HG03460 (cell line): ENCODE data around the gene GREB1.

Experiments
- ATAC-seq: cut with Tn5 transposase; IDR thresholded peaks from one replicate; pipeline ENCODE4 v1.9.1; 2021; ENCODE audit not compliant: unreplicated experiment

GREB1 gene

GRCh38 chr2:11596801-11597200 is 63.0 kb downstream of the GREB1 start:
- no peak for ATAC-seq

- ATAC-seq = no peak
Measured at GRCh38 chr2:11597538-11598225, 63.8 kb downstream of the GREB1 start.

GRCh38 chr2:11598228-11598731 is 64.4 kb downstream of the GREB1 start:
- ATAC-seq = no peak

- no peak for ATAC-seq
Measured at GRCh38 chr2:11602563-11603204, 68.8 kb downstream of the GREB1 start.

- no peak for ATAC-seq
Measured at GRCh38 chr2:11610624-11611242, 76.9 kb downstream of the GREB1 start.

GRCh38 chr2:11611251-11611650 is 77.4 kb downstream of the GREB1 start:
- ATAC-seq = no peak

- ATAC-seq = no peak
Measured at GRCh38 chr2:11612553-11613215, 78.8 kb downstream of the GREB1 start.

GRCh38 chr2:11613297-11613696 is 79.5 kb downstream of the GREB1 start:
- ATAC-seq = no peak

- no peak for ATAC-seq
Measured at GRCh38 chr2:11615209-11615608, 81.4 kb downstream of the GREB1 start.

GRCh38 chr2:11616097-11616687 is 82.3 kb downstream of the GREB1 start:
- ATAC-seq = no peak

GRCh38 chr2:11616851-11617415 is 83.1 kb downstream of the GREB1 start:
- no peak for ATAC-seq

GRCh38 chr2:11617527-11617926 is 83.7 kb downstream of the GREB1 start:
- no peak for ATAC-seq

- ATAC-seq = no peak
Measured at GRCh38 chr2:11617984-11618707, 84.3 kb downstream of the GREB1 start.

GRCh38 chr2:11618708-11619062 is 84.8 kb downstream of the GREB1 start:
- ATAC-seq = no peak

- no peak for ATAC-seq
Measured at GRCh38 chr2:11621410-11621809, 87.6 kb downstream of the GREB1 start.

- ATAC-seq = no peak
Measured at GRCh38 chr2:11622611-11623010, 88.8 kb downstream of the GREB1 start.

- ATAC-seq = no peak
Measured at GRCh38 chr2:11624893-11625292, 91.0 kb downstream of the GREB1 start.

GRCh38 chr2:11625671-11626070 is 91.8 kb downstream of the GREB1 start:
- no peak for ATAC-seq

- no peak for ATAC-seq
Measured at GRCh38 chr2:11628675-11629074, 94.8 kb downstream of the GREB1 start.

GRCh38 chr2:11629215-11629614 is 95.4 kb downstream of the GREB1 start:
- ATAC-seq = no peak
